Measurements from ENCODE around the gene CDKAL1.

DNA sequence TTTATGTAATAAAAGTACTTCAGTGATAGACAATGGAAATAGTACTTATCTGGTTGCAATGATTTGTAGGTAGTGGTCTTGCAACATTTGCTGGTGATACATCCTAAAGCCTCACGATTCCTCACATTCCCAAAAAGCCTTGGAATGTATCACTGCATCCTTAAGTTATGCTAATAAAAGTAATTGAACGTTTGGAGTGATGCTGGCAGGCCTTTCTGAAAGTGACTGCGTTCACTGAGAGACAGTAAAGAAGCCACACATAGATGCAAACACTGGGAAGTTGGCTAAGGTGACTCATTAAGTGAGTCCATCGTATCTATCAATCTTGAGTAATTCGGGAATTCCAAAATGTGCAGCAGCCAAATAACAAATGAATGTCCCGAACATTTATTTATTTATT lies 615.2 kb downstream of the CDKAL1 start:
- TF ChIP-seq GTF2F1 (IDR thresholded peaks at IDR 0.05; ENCODE audit: borderline replicate concordance, low read depth, low read length) (no peak), MAFK (IDR thresholded peaks at IDR 0.05; ENCODE audit: low read depth, low read length) (no peak)

Measured in H1 (cell line).